Measurements from ENCODE around the gene LRRC4C.

- TF ChIP-seq NR2C2 (IDR thresholded peaks at IDR 0.05; ENCODE audit: borderline replicate concordance, control insufficient read depth, insufficient read length, low read depth) (no peak), IRF5 (IDR thresholded peaks at IDR 0.05; ENCODE audit: borderline replicate concordance) (no peak), CREB1 (IDR thresholded peaks at IDR 0.05; ENCODE audit: low read depth) (no peak), EZH2 (IDR thresholded peaks at IDR 0.05; ENCODE audit: borderline replicate concordance, control insufficient read depth, low read depth, low read length) (no peak)
- TF ChIP-seq, protein P1, sequence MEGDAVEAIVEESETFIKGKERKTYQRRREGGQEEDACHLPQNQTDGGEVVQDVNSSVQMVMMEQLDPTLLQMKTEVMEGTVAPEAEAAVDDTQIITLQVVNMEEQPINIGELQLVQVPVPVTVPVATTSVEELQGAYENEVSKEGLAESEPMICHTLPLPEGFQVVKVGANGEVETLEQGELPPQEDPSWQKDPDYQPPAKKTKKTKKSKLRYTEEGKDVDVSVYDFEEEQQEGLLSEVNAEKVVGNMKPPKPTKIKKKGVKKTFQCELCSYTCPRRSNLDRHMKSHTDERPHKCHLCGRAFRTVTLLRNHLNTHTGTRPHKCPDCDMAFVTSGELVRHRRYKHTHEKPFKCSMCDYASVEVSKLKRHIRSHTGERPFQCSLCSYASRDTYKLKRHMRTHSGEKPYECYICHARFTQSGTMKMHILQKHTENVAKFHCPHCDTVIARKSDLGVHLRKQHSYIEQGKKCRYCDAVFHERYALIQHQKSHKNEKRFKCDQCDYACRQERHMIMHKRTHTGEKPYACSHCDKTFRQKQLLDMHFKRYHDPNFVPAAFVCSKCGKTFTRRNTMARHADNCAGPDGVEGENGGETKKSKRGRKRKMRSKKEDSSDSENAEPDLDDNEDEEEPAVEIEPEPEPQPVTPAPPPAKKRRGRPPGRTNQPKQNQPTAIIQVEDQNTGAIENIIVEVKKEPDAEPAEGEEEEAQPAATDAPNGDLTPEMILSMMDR (IDR thresholded peaks at IDR 0.05 in 2 of 3, conservative IDR thresholded peaks at IDR 0.05 in 1 of 3; ENCODE audit: control insufficient read depth in 2 of 3, extremely low read depth in 1 of 3, insufficient read depth in 1 of 3, low read depth in 3 of 3, low read length in 3 of 3) = no peak
These were observed 76.5 kb downstream of the LRRC4C start for GRCh38 chr11:41382927-41383326.
